Testis (tissue), 2 donors: Measurements from ENCODE around the gene PRDM15.

Experiments used
- POLR2A ChIP-seq: fragments of 450-650 bp; IDR thresholded peaks from one replicate; pipeline ENCODE4 v1.6.1; 2017; ENCODE audit warnings: antibody characterized with exemption, mild to moderate bottlenecking, moderate library complexity
- TF ChIP-seq, protein P1 (sequence below), 3 experiments: fragments of 450-650 bp in 2 of 3; fragments of 200-600 bp in 1 of 3; sonication (generic) in 1 of 3; IDR thresholded peaks; one replicate each; pipeline ENCODE4 v1.5.1; 2016 to 2019; ENCODE audit warnings: antibody characterized with exemption in 3 of 3, mild to moderate bottlenecking in 2 of 3, moderate library complexity in 1 of 3

DNA sequence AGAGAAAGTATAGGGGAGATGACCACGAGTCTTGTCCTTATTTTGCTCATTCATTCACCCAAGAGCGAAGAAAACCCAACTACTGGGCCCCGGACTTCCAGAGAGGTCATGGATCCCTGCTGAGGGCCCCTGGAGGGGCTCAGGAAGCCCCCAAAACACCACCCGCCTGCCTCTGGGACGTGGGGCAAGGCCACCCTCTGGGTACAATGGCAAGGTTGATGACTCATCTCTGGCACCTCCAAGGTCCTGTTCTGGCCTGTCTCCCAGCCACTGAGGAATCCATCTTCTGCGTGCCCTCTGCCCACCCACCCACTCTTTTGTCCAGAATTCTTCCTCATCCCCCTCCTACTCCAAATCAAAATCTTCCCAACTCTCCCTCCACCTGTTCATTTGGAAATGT lies 21.3 kb upstream of the PRDM15 start:
- TF ChIP-seq, protein P1, sequence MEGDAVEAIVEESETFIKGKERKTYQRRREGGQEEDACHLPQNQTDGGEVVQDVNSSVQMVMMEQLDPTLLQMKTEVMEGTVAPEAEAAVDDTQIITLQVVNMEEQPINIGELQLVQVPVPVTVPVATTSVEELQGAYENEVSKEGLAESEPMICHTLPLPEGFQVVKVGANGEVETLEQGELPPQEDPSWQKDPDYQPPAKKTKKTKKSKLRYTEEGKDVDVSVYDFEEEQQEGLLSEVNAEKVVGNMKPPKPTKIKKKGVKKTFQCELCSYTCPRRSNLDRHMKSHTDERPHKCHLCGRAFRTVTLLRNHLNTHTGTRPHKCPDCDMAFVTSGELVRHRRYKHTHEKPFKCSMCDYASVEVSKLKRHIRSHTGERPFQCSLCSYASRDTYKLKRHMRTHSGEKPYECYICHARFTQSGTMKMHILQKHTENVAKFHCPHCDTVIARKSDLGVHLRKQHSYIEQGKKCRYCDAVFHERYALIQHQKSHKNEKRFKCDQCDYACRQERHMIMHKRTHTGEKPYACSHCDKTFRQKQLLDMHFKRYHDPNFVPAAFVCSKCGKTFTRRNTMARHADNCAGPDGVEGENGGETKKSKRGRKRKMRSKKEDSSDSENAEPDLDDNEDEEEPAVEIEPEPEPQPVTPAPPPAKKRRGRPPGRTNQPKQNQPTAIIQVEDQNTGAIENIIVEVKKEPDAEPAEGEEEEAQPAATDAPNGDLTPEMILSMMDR (IDR thresholded peaks at IDR 0.05), result no peak
- TF ChIP-seq POLR2A, result no peak
